HTR-8/SVneo (cell line): ENCODE measurements around the gene TPSAB1.

Experiments used
- DNase-seq: peaks from one replicate; pipeline ENCODE4 v3.0.0; 2011; ENCODE audit warnings: low spot score, mixed read lengths; ENCODE audit not compliant: insufficient read length
- FAIRE-seq: peaks from 2 replicates; lab custom pipeline; 2011; peaks lifted over from hg19 to GRCh38; lab: Jason Lieb, UNC

TPSAB1 gene

GRCh38 chr16:1208239-1208830, 32.2 kb upstream of the TPSAB1 start:
- FAIRE-seq (no peak), DNase-seq (no peak)

- no peak for FAIRE-seq
- no peak for DNase-seq
Observed at GRCh38 chr16:1209081-1209480, 31.4 kb upstream of the TPSAB1 start.

- DNase-seq: no peak
- FAIRE-seq: no peak
Observed at GRCh38 chr16:1210461-1210860, 30.0 kb upstream of the TPSAB1 start.

- DNase-seq (no peak), FAIRE-seq (no peak)
Observed at GRCh38 chr16:1211451-1212268, 28.8 kb upstream of the TPSAB1 start.

- DNase-seq (no peak), FAIRE-seq (no peak)
Observed at GRCh38 chr16:1212616-1213194, 27.8 kb upstream of the TPSAB1 start.

GRCh38 chr16:1213231-1213630, 27.3 kb upstream of the TPSAB1 start:
- no peak for FAIRE-seq

GRCh38 chr16:1213796-1214372, 26.6 kb upstream of the TPSAB1 start:
- DNase-seq: no peak
- no peak for FAIRE-seq

More at GRCh38 chr16:1213231-1213630, 27.3 kb upstream of the TPSAB1 start:
- no peak for DNase-seq

GRCh38 chr16:1214719-1215118, 25.8 kb upstream of the TPSAB1 start:
- no peak for FAIRE-seq
- no peak for DNase-seq

GRCh38 chr16:1215574-1216295, 24.8 kb upstream of the TPSAB1 start:
- FAIRE-seq (no peak), DNase-seq (no peak)

- FAIRE-seq (no peak), DNase-seq (no peak)
Observed at GRCh38 chr16:1216296-1216619, 24.2 kb upstream of the TPSAB1 start.

GRCh38 chr16:1216681-1217400, 23.7 kb upstream of the TPSAB1 start:
- DNase-seq (no peak), FAIRE-seq (no peak)

GRCh38 chr16:1217526-1217925, 23.0 kb upstream of the TPSAB1 start:
- FAIRE-seq: no peak
- no peak for DNase-seq

- FAIRE-seq (no peak), DNase-seq (no peak)
Observed at GRCh38 chr16:1218061-1218929, 22.2 kb upstream of the TPSAB1 start.

GRCh38 chr16:1218930-1219611, 21.4 kb upstream of the TPSAB1 start:
- DNase-seq: no peak
- FAIRE-seq: no peak

GRCh38 chr16:1220098-1220728, 20.3 kb upstream of the TPSAB1 start:
- no peak for FAIRE-seq
- no peak for DNase-seq

GRCh38 chr16:1220841-1221627, 19.5 kb upstream of the TPSAB1 start:
- FAIRE-seq: no peak
- DNase-seq: no peak
